K562 (cell line): ENCODE data around the gene BAIAP3.

Source experiments
- BRCA1 ChIP-seq, 2 experiments: fragments of 450-650 bp in 1 of 2; sonication (generic) in 1 of 2; formaldehyde crosslinking in 1 of 2; IDR thresholded peaks; 2 replicates each; pipeline versions ENCODE4 v1.5.0 to v1.6.1; 2017 to 2020; ENCODE audit warnings: mild to moderate bottlenecking in 1 of 2, missing genetic modification reagents in 1 of 2
- CBX8 ChIP-seq: fragments of 200-600 bp; sonication (generic); IDR thresholded peaks from 2 replicates; pipeline ENCODE4 v1.6.1; 2012; ENCODE audit warnings: borderline replicate concordance, mixed run types, low read depth, mild to moderate bottlenecking, moderate library complexity, mixed read lengths, low read length, control low read depth, inconsistent platforms; ENCODE audit not compliant: poor library complexity, severe bottlenecking; ENCODE audit errors: extremely low read depth
- CTCF ChIP-seq, 3 experiments: IDR thresholded peaks in 2 of 3; conservative IDR thresholded peaks in 1 of 3; 2 replicates each; pipeline ENCODE4 v1.5.1; 2011 to 2012; ENCODE audit warnings: low read length in 3 of 3, mild to moderate bottlenecking in 3 of 3, control low read depth in 2 of 3, improper control_type of control experiment in 1 of 3, inconsistent platforms in 1 of 3, low read depth in 1 of 3, mixed read lengths in 1 of 3, moderate library complexity in 1 of 3; ENCODE audit not compliant: insufficient read depth in 2 of 3
- HMG20A ChIP-seq: fragments of 450-650 bp; formaldehyde crosslinking; conservative IDR thresholded peaks from 2 replicates; pipeline ENCODE4 v1.4.0; 2020; ENCODE audit warnings: mild to moderate bottlenecking, mixed read lengths
- NRF1 ChIP-seq, 2 experiments: fragments of 450-650 bp; IDR thresholded peaks in 1 of 2; conservative IDR thresholded peaks in 1 of 2; 2 replicates each; pipeline ENCODE4 v1.6.1; 2014; ENCODE audit warnings: mild to moderate bottlenecking in 2 of 2
- RBBP5 ChIP-seq: fragments of 200-600 bp; sonication (generic); IDR thresholded peaks from 2 replicates; pipeline ENCODE4 v1.6.1; 2012; ENCODE audit warnings: borderline replicate concordance, mild to moderate bottlenecking, low read length, control low read depth, inconsistent platforms; ENCODE audit not compliant: insufficient read depth, poor library complexity, severe bottlenecking
- SETDB1 ChIP-seq: IDR thresholded peaks from one replicate; pipeline ENCODE4 v1.6.1; 2012; ENCODE audit warnings: low read length, control low read depth, inconsistent platforms
- ZBTB7A ChIP-seq: IDR thresholded peaks from 2 replicates; pipeline ENCODE4 v1.6.1; 2011; ENCODE audit warnings: low read depth, mild to moderate bottlenecking, low read length, moderate library complexity, borderline replicate concordance; ENCODE audit not compliant: control insufficient read depth
- ZNF23 ChIP-seq: fragments of 250-450 bp; sonication (Bioruptor Pico); IDR thresholded peaks from 2 replicates; pipeline ENCODE4 v1.4.0; 2020; ENCODE audit warnings: mild to moderate bottlenecking
- ZNF445 ChIP-seq: fragments of 250-450 bp; sonication (Bioruptor Pico); IDR thresholded peaks from 2 replicates; pipeline ENCODE4 v1.4.0; 2020; ENCODE audit warnings: low read depth, mild to moderate bottlenecking, moderate library complexity
- ZNF830 ChIP-seq: fragments of 250-450 bp; sonication (Bioruptor Pico); IDR thresholded peaks from 2 replicates; pipeline ENCODE4 v1.5.0; 2021; ENCODE audit warnings: mild to moderate bottlenecking
- TF ChIP-seq, protein P1 (sequence below): sonication (generic); formaldehyde crosslinking; IDR thresholded peaks from 2 replicates; pipeline ENCODE4 v1.8.1; 2022; ENCODE audit warnings: missing genetic modification reagents

GRCh38 chr16:1335996-1336395, 2.6 kb downstream of the BAIAP3 start:
- no peak for TF ChIP-seq ZNF830 (CRISPR knock-in tag)
- TF ChIP-seq ZBTB7A, result peak; percentile 39; the same call in 1 of the 2 replicates
- no peak for TF ChIP-seq RBBP5
- 0 out of 6 replicates have a peak, but pooled peaks of 1 of the 3 experiments have one; percentile 18 for TF ChIP-seq CTCF (IDR thresholded peaks at IDR 0.05 in 2 of 3, conservative IDR thresholded peaks at IDR 0.05 in 1 of 3; ENCODE audit: insufficient read depth in 2 of 3, low read depth in 1 of 3, low read length in 3 of 3)
- TF ChIP-seq BRCA1 (IDR thresholded peaks at IDR 0.05), result no peak
- no peak for TF ChIP-seq BRCA1 (CRISPR knock-in tag; IDR thresholded peaks at IDR 0.05)
- TF ChIP-seq NRF1 (conservative IDR thresholded peaks at IDR 0.05 in 1 of 2, IDR thresholded peaks at IDR 0.05 in 1 of 2), result no peak
- no peak for TF ChIP-seq SETDB1
- TF ChIP-seq ZNF445 (CRISPR knock-in tag), result no peak
- no peak for TF ChIP-seq ZNF23 (CRISPR knock-in tag)
- no peak for TF ChIP-seq HMG20A (CRISPR knock-in tag)
- TF ChIP-seq CBX8, result no peak
- TF ChIP-seq, protein P1, sequence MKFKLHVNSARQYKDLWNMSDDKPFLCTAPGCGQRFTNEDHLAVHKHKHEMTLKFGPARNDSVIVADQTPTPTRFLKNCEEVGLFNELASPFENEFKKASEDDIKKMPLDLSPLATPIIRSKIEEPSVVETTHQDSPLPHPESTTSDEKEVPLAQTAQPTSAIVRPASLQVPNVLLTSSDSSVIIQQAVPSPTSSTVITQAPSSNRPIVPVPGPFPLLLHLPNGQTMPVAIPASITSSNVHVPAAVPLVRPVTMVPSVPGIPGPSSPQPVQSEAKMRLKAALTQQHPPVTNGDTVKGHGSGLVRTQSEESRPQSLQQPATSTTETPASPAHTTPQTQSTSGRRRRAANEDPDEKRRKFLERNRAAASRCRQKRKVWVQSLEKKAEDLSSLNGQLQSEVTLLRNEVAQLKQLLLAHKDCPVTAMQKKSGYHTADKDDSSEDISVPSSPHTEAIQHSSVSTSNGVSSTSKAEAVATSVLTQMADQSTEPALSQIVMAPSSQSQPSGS (CRISPR knock-in tag), result no peak
